ENCODE measurements around the gene C19orf67. TPM values are rescaled to one million over a fixed set of nuclear protein-coding genes. Genes with fewer than 3 reads are reported as not detected.
A peak's percentile ranks its signal among the peaks of the same experiment; 100 is the strongest.
"Not testable (repeated sequence)": the region's sequence is repeated elsewhere in the genome, so short reads cannot be mapped to it uniquely, and the experiment has no call there.

Gene C19orf67
- total RNA-seq, 1 donor from 2014 or later, result not detected

DNA sequence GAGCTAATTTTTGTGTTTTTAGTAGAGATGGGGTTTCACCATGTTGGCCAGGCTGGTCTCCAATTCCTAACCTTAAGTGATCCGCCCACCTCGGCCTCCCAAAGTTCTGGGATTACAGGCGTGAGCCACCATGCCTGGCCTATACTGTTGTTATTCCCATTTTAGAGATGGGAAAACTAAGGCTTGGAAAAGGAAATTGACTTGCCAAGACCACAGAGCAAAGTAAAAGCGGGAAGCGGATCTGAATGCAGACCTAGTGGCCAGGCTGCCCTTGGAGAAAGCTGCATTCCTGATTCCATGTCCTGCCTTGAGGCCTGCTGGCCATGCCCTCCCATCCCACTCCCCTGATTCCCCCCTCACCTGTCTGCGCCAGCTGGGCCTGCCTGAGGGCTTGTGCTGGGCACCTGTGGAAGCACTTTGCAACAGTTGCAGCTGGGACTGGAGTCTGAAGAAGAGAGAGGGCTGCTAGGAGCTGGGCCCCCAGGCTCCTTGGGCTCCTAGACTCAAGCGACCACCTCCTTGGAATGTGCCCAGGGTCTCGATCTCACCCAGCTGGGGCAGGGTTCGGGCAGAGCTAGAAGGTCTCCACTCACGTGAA is 29.4 kb downstream of the C19orf67 start:
- DNase-seq, result no peak

GRCh38 chr19:14055396-14055795 is 30.2 kb downstream of the C19orf67 start:
- no peak for DNase-seq

- no peak for DNase-seq
Observed at GRCh38 chr19:14054721-14055120, 30.9 kb downstream of the C19orf67 start.

DNA sequence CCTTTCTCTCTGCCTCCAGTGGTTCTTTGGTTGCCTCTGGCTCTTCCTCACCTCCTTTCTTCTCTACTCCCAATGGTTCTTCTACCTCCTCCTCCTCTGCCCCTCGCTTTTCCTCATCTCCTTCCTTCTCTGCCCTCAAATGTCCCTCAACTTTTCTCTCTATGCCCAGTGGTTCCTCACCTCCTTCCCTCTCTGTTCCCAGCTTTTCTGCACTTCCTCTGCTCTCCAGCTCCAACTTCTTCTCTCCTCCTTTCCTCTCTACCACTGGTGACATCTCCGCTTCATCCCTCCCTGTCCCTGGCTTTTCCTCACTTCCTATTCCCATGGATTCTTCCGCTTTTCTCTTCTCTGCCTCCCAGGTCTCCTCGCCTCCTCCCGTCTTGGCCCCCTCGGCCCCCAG is 31.5 kb downstream of the C19orf67 start:
- no peak for DNase-seq

DNA sequence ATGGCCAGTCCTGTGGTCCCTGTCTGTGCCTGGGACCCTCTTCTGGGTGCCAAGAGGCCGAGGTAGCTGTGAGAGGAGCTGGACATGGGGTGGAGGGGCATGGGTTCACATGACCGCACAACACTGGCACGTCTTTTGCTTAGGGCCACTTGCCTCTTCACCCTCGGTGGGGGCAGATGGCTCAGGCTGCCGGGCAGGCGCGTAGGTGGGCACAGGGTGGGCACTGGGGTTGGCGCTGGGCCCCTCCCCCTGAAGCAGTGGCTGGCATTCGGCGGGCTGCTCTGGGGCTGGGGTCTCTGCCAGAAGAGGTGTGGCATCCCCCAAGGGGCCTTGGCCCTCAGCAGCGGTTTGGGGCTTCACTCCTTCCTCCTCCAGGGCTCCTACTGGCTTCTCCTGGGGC is 32.1 kb downstream of the C19orf67 start:
- DNase-seq, result no peak

- DNase-seq, result no peak
Observed at GRCh38 chr19:14053032-14053431, 32.6 kb downstream of the C19orf67 start.

DNA sequence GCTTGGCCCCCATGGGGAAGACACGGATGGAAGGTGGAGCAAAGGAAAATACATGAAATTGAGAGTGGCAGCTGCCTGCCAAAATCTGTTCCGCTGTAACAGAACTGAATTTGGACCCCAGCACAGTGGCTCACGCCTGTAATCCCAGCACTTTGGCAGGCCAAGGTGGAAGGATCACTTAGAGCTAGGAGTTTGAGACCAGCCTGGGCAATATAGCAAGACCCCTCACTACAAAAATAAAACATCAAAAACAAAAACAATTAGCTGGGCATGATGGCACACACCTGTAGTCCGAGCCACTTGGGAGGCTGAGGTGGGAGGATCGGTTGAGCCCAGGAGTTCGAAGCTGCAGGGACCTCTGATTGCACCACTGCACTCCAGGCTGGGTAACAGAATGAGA is 33.1 kb downstream of the C19orf67 start:
- no peak for DNase-seq

DNA sequence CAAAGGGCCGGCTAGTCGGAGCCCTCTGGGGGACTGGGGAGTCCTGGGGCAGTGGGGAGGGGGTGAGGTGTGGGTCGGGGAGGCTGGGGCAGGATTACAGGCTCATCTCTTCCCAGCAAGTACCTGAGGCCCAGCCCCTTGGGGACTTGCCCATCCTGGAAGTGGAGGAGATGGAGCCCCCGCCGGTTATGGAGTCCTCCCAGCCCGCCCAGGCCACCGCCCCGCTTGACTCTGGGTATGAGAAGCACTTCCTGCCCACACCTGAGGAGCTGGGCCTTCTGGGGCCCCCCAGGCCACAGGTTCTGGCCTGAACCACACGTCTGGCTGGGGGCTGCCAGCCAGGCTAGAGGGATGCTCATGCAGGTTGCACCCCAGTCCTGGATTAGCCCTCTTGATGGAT is 33.6 kb downstream of the C19orf67 start:
- DNase-seq, result no peak

GRCh38 chr19:14050961-14051360 is 34.6 kb downstream of the C19orf67 start:
- DNase-seq, result not testable (repeated sequence)

DNA sequence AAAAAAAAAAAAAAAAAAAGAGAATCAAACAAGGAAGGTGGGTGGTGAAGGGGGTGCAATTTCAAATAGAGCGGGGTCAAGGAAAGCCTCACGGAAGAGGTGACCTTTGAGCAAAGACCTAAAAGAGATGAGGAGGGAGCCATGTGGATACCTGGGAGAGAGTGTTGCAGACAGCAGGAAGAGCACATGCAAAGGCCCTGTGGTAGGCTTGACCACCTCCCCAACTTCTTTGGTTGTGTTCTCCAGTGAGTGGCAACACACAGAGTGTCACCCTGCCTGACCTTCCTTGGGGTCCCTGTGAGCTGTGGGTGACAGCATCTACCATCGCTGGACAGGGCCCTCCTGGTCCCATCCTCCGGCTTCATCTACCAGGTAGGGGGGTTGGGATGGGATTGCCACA is 35.1 kb downstream of the C19orf67 start:
- no peak for DNase-seq

DNA sequence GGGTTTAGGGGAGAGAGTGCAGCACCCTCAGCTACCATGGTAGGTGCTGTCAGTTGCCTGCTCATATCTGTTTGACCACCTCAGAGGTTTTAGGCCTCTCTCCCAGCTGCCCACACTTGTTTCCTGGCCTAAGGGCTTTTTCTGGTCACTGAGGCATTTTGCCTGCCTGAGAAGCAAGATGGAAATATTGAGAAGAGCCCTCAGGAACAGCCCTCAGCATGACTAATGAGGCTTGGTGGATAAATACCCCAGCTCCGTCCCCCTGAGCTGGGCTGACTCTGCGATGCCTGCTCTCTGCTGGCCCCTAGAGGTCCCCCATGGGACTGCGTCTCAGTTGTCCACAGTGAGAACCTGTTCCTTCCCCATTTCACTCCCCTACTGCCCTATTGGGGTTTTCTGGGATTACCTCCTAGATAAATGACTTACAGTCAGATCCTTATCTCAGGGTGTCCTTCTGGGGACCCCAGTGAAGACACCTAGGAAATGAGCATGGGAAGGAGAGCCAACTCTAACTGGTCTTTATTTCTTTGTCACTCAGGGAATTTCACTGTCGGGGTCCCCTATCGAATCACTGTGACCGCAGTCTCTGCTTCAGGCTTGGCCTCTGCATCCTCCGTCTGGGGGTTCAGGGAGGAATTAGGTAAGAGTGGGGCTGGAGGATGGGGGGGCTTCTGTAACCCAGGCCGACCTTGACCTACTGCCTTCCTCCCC is 37.0 kb downstream of the C19orf67 start:
- no peak for DNase-seq

GRCh38 chr19:14047866-14048265 is 37.7 kb downstream of the C19orf67 start:
- DNase-seq, result not testable (repeated sequence)

DNA sequence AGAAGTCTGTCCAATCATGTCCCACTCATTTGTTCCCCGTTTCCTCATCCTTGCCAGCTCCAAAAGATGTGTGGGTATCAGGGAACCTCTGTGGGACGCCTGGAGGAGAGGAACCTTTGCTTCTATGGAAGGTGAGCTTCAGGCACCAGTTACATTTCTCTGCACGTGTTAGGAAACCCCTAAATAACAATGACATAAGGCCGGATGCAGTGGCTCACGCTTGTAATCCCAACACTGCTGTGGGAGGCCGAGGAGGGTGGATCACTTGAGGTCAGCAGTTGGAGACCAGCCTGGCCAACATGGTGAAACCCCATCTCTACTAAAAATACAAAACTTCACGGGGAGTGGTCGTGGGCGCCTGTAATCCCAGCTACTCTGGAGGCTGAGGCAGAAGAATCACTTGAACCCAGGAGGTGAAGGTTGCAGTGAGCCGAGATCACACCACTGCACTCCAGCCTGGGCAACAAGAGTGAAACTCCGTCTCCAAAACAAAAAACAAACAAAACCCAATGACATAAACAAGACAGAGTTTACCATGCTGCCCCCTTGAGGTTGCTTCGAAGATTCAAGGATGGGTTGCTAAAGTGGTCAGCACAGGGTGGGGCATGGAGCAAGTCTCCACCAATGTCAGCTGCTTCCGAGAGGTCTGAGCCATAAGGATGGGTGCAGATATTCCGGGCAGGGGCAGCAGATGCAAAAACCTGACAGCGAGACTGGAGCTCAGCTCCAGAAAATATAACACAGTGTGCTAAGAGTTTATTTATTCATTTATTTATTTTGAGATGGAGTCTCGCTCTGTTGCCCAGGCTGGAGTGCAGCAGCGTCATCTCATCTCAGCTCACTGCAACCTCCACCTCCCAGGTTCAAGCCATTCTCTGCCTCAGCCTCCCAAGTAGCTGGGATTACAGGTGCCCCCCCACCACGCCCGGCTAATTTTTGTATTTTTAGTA is 42.6 kb downstream of the C19orf67 start:
- DNase-seq, result not testable (repeated sequence)

GRCh38 chr19:14039181-14039580 is 46.4 kb downstream of the C19orf67 start:
- DNase-seq, result no peak

DNA sequence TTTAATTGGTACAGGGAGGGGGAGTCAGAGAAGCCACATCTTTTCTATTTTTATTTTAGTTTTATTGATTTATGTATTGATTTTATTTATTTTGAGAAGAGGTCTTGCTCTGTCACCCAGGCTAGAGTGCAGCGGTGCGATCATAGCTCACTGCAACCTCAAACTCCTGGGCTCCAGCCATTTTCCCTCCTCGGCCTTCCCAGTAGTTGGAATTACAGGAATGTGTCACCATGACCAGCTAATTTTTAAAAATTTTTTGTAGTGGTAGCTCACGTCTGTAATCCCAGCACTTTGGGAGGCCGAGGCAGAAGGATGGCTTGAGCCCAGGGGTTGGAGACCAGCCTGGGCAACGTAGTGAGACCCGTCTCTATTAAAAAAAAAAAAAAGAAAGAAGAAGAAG is 49.9 kb downstream of the C19orf67 start:
- DNase-seq, result no peak

GRCh38 chr19:14035159-14035558 is 50.4 kb downstream of the C19orf67 start:
- not testable (repeated sequence) for DNase-seq

DNA sequence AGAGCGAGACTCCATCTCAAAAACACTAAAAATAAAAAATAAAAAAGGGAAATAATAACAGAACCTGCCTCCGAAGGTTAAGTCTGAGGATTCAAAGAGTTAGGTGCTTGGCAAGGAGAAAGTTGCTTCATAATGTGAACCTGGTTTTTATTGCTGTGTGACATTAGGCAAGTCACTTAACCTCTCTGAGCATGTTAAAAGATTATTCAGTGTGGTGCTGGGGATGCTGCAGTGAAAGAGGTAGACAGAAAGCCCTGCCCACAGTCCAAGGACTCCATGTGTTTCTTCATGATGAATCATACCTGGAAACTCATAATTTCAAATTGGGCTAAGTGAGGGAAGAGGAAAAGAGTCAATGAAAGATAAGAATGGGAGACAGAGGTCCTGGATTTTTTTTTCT is 51.6 kb downstream of the C19orf67 start:
- DNase-seq, result no peak

DNA sequence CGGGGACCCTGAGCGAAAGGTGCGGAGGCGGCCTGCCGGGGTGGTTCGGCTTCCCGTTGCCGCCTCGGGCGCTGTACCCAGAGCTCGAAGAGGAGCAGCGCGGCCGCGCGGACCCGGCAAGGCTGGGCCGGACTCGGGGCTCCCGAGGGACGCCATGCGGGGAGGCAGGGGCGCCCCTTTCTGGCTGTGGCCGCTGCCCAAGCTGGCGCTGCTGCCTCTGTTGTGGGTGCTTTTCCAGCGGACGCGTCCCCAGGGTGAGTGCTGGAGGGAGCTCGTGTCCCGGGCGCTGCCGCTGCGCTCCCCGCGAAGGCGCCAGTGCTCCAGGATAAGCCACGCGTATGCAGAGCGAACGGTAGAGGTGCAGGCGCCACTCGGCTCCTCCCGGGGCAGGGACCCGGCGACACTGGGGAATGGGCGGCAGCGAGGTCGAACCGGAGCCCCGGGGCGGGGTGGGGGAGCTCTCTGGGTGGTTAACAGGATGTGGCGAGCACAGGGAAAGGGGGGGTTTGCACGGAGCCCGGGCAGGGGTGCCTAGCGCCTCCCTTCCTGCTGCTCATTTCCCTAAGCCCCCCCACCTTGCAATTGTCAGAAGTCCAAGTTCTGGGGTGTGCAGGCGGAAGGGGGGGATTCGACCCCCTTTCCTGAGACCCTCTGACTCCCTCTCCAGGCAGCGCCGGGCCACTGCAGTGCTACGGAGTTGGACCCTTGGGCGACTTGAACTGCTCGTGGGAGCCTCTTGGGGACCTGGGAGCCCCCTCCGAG is 53.7 kb downstream of the C19orf67 start, which contains the start of gene IL27RA:
TSS of gene IL27RA (plus strand) at position 44 of the 762 bp plus-strand sequence. CDS start at position 155, 111 bp downstream.
- peak; percentile 14 for DNase-seq
